ENCODE data around the gene SORCS2. TPM values are rescaled to one million over a fixed set of nuclear protein-coding genes. Genes with fewer than 3 reads are reported as not detected.

The SORCS2 gene
- total and polyA plus RNA-seq, 2 experiments from 2014 or later = 0.38 to 1.4 TPM

GRCh38 chr4:7298619-7299009, 106.3 kb downstream of the SORCS2 start:
- in situ Hi-C loops (cut with MboI) = loop anchor here (10.0 kb wide), 1 partner anchor 104 kb away; the partner anchor contains the start of gene SORCS2
- no peak overlapping the region for H3K27ac ChIP-seq
- 84 to 85% methylated on average over 13 of the region's 13 CpGs for WGBS, 2 experiments (ENCODE audit: low coverage in 1 of 2, low lambda C conversion rate in 2 of 2, missing lambda C conversion rate in 2 of 2)

GRCh38 chr4:7299010-7299907, 106.9 kb downstream of the SORCS2 start:
- TF ChIP-seq EZH2phosphoT487 (IDR thresholded peaks at IDR 0.05; ENCODE audit: insufficient read depth, low read depth) = no peak
- no peak for TF ChIP-seq EZH2 (IDR thresholded peaks at IDR 0.05; ENCODE audit: insufficient read depth, poor library complexity, severe bottlenecking)
- H3K9me2 ChIP-seq (ENCODE audit: insufficient read depth) = no peaks in the 10 kb centered on the region
- H3K4me1 ChIP-seq (ENCODE audit: insufficient read depth) = no peaks in the 10 kb centered on the region
- no peaks in the 10 kb centered on the region for H3K9me3 ChIP-seq (ENCODE audit: low read depth)
- no peak overlapping the region for H3K4me3 ChIP-seq
- H3K79me2 ChIP-seq (ENCODE audit: insufficient read depth) = no peaks in the 10 kb centered on the region
- H3K4me2 ChIP-seq (ENCODE audit: unreplicated experiment) = no peak overlapping the region
- no peak overlapping the region for H3K27ac ChIP-seq
- H4K20me1 ChIP-seq (ENCODE audit: insufficient read depth) = no peaks in the 10 kb centered on the region
- 82 to 83% methylated on average over 29 to 30 of the region's 30 CpGs for WGBS, 2 experiments (ENCODE audit: low coverage in 1 of 2, low lambda C conversion rate in 2 of 2, missing lambda C conversion rate in 2 of 2)
- no peak overlapping the region for H2AFZ ChIP-seq
- no peaks in the 10 kb centered on the region for H3F3A ChIP-seq (ENCODE audit: insufficient read depth)
- H3K9ac ChIP-seq = no peak overlapping the region
- DNase-seq = no peak
- H3K27me3 ChIP-seq (replicated peaks; ENCODE audit: insufficient read depth) = peaks cover 14% of the 10 kb centered on the region
- in situ Hi-C loops (cut with MboI) = loop anchor here (10.0 kb wide), 1 partner anchor 104 kb away; the partner anchor contains the start of gene SORCS2
- no peaks in the 10 kb centered on the region for H3K36me3 ChIP-seq (ENCODE audit: low read depth)

More at GRCh38 chr4:7298619-7299009, 106.3 kb downstream of the SORCS2 start:
- no peak overlapping the region for H3K4me3 ChIP-seq
- no peaks in the 10 kb centered on the region for H3F3A ChIP-seq (ENCODE audit: insufficient read depth)
- H3K9ac ChIP-seq = no peak overlapping the region
- no peak for TF ChIP-seq EZH2phosphoT487 (IDR thresholded peaks at IDR 0.05; ENCODE audit: insufficient read depth, low read depth)
- no peak for TF ChIP-seq EZH2 (IDR thresholded peaks at IDR 0.05; ENCODE audit: insufficient read depth, poor library complexity, severe bottlenecking)
- H3K4me1 ChIP-seq (ENCODE audit: insufficient read depth) = no peaks in the 10 kb centered on the region
- no peaks in the 10 kb centered on the region for H3K9me3 ChIP-seq (ENCODE audit: low read depth)
- H3K79me2 ChIP-seq (ENCODE audit: insufficient read depth) = no peaks in the 10 kb centered on the region
- no peak overlapping the region for H2AFZ ChIP-seq
- H4K20me1 ChIP-seq (ENCODE audit: insufficient read depth) = no peaks in the 10 kb centered on the region
- H3K27me3 ChIP-seq (replicated peaks; ENCODE audit: insufficient read depth) = 0 out of 2 replicates have a peak, but pooled peaks cover 8% of the 10 kb centered on the region
- no peak overlapping the region for H3K4me2 ChIP-seq (ENCODE audit: unreplicated experiment)
- H3K9me2 ChIP-seq (ENCODE audit: insufficient read depth) = no peaks in the 10 kb centered on the region
- H3K36me3 ChIP-seq (ENCODE audit: low read depth) = no peaks in the 10 kb centered on the region
- DNase-seq = no peak

- no peak overlapping the region for H3K9ac ChIP-seq
- in situ Hi-C loops (cut with MboI) = loop anchor here (10.0 kb wide), 1 partner anchor 105 kb away; the partner anchor contains the start of gene SORCS2
- TF ChIP-seq EZH2 (IDR thresholded peaks at IDR 0.05; ENCODE audit: insufficient read depth, poor library complexity, severe bottlenecking) = no peak
- TF ChIP-seq EZH2phosphoT487 (IDR thresholded peaks at IDR 0.05; ENCODE audit: insufficient read depth, low read depth) = no peak
- no peak overlapping the region for H2AFZ ChIP-seq
- no peaks in the 10 kb centered on the region for H3K9me3 ChIP-seq (ENCODE audit: low read depth)
- no peak overlapping the region for H3K27ac ChIP-seq
- DNase-seq = no peak
- 84 to 88% methylated on average over 25 to 26 of the region's 26 CpGs for WGBS, 2 experiments (ENCODE audit: low coverage in 1 of 2, low lambda C conversion rate in 2 of 2, missing lambda C conversion rate in 2 of 2)
- H3K79me2 ChIP-seq (ENCODE audit: insufficient read depth) = no peaks in the 10 kb centered on the region
- H3K4me3 ChIP-seq = no peak overlapping the region
- no peaks in the 10 kb centered on the region for H3K4me1 ChIP-seq (ENCODE audit: insufficient read depth)
- no peak overlapping the region for H3K4me2 ChIP-seq (ENCODE audit: unreplicated experiment)
- H4K20me1 ChIP-seq (ENCODE audit: insufficient read depth) = no peaks in the 10 kb centered on the region
- no peaks in the 10 kb centered on the region for H3K9me2 ChIP-seq (ENCODE audit: insufficient read depth)
- H3F3A ChIP-seq (ENCODE audit: insufficient read depth) = no peaks in the 10 kb centered on the region
- H3K27me3 ChIP-seq (replicated peaks; ENCODE audit: insufficient read depth) = peaks cover 21% of the 10 kb centered on the region
- H3K36me3 ChIP-seq (ENCODE audit: low read depth) = no peaks in the 10 kb centered on the region
Observed at GRCh38 chr4:7299908-7300710, 107.8 kb downstream of the SORCS2 start.

GRCh38 chr4:7300711-7301095, 108.4 kb downstream of the SORCS2 start:
- WGBS, 2 experiments (ENCODE audit: low coverage in 1 of 2, low lambda C conversion rate in 2 of 2, missing lambda C conversion rate in 2 of 2) = 70 to 74% methylated on average over 8 of the region's 8 CpGs
- Histone ChIP-seq H2AFZ (no peak overlapping the region), H3K9me2 (ENCODE audit: insufficient read depth) (no peaks in the 10 kb centered on the region), H4K20me1 (ENCODE audit: insufficient read depth) (no peaks in the 10 kb centered on the region), H3K9me3 (ENCODE audit: low read depth) (no peaks in the 10 kb centered on the region), H3K27me3 (replicated peaks; ENCODE audit: insufficient read depth) (peaks cover 25% of the 10 kb centered on the region), H3K9ac (no peak overlapping the region), H3K36me3 (ENCODE audit: low read depth) (no peaks in the 10 kb centered on the region), H3K4me2 (ENCODE audit: unreplicated experiment) (no peak overlapping the region), H3K4me3 (no peak overlapping the region), H3K4me1 (ENCODE audit: insufficient read depth) (no peaks in the 10 kb centered on the region), H3K79me2 (ENCODE audit: insufficient read depth) (no peaks in the 10 kb centered on the region), H3F3A (ENCODE audit: insufficient read depth) (no peaks in the 10 kb centered on the region), H3K27ac (no peak overlapping the region)
- TF ChIP-seq EZH2phosphoT487 (IDR thresholded peaks at IDR 0.05; ENCODE audit: insufficient read depth, low read depth) (no peak), EZH2 (IDR thresholded peaks at IDR 0.05; ENCODE audit: insufficient read depth, poor library complexity, severe bottlenecking) (no peak)
- in situ Hi-C loops (cut with MboI) = no loop called here
- no peak for DNase-seq

Measured in GM23248 (cell line).